ENCODE results near the gene DES.

The DES gene

GRCh38 chr2:219444566-219445091, 26.5 kb downstream of the DES start:
- Histone ChIP-seq H3K27ac (ENCODE audit: low read length) (no peak overlapping the region), H3K4me1 (ENCODE audit: low read length) (no peaks in the 10 kb centered on the region), H3K27me3 (replicated peaks; ENCODE audit: insufficient read depth, low read length) (peaks cover 84% of the 10 kb centered on the region), H3K4me2 (ENCODE audit: low read depth, low read length) (no peak overlapping the region), H3K9me3 (replicated peaks; ENCODE audit: insufficient read depth, low read length) (no peaks in the 10 kb centered on the region), H3K9me2 (replicated peaks; ENCODE audit: insufficient read depth, low read length) (no peaks in the 10 kb centered on the region), H3K36me3 (replicated peaks; ENCODE audit: insufficient read depth, low read length) (no peaks in the 10 kb centered on the region), H3K4me3 (ENCODE audit: low read length) (no peak overlapping the region), H3K79me2 (ENCODE audit: low read length) (no peaks in the 10 kb centered on the region), H2AFZ (ENCODE audit: low read length) (no peak overlapping the region), H3F3A (ENCODE audit: insufficient read depth, low read length) (no peaks in the 10 kb centered on the region), H4K20me1 (ENCODE audit: insufficient read depth, low read length) (no peaks in the 10 kb centered on the region), H3K9ac (ENCODE audit: low read length) (no peak overlapping the region)
- DNase-seq = no peak
- TF ChIP-seq EZH2phosphoT487 (IDR thresholded peaks at IDR 0.05; ENCODE audit: low read length) (no peak), EZH2 (optimal IDR thresholded peaks at IDR 0.05; ENCODE audit: low read depth, low read length) (no peak)
- TF ChIP-seq, protein P1, sequence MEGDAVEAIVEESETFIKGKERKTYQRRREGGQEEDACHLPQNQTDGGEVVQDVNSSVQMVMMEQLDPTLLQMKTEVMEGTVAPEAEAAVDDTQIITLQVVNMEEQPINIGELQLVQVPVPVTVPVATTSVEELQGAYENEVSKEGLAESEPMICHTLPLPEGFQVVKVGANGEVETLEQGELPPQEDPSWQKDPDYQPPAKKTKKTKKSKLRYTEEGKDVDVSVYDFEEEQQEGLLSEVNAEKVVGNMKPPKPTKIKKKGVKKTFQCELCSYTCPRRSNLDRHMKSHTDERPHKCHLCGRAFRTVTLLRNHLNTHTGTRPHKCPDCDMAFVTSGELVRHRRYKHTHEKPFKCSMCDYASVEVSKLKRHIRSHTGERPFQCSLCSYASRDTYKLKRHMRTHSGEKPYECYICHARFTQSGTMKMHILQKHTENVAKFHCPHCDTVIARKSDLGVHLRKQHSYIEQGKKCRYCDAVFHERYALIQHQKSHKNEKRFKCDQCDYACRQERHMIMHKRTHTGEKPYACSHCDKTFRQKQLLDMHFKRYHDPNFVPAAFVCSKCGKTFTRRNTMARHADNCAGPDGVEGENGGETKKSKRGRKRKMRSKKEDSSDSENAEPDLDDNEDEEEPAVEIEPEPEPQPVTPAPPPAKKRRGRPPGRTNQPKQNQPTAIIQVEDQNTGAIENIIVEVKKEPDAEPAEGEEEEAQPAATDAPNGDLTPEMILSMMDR (IDR thresholded peaks at IDR 0.05; ENCODE audit: low read length) = no peak

GRCh38 chr2:219445220-219445640, 27.1 kb downstream of the DES start:
- H3K4me1 ChIP-seq (ENCODE audit: low read length) = no peaks in the 10 kb centered on the region
- no peak for TF ChIP-seq EZH2 (optimal IDR thresholded peaks at IDR 0.05; ENCODE audit: low read depth, low read length)
- no peak for TF ChIP-seq EZH2phosphoT487 (IDR thresholded peaks at IDR 0.05; ENCODE audit: low read length)
- TF ChIP-seq, protein P1 (IDR thresholded peaks at IDR 0.05; ENCODE audit: low read length) = no peak
- H3K9ac ChIP-seq (ENCODE audit: low read length) = no peak overlapping the region
- H3K4me3 ChIP-seq (ENCODE audit: low read length) = no peak overlapping the region
- no peak overlapping the region for H2AFZ ChIP-seq (ENCODE audit: low read length)
- no peak for DNase-seq
- peaks cover 89% of the 10 kb centered on the region for H3K27me3 ChIP-seq (replicated peaks; ENCODE audit: insufficient read depth, low read length)
- H3K79me2 ChIP-seq (ENCODE audit: low read length) = no peaks in the 10 kb centered on the region
- H4K20me1 ChIP-seq (ENCODE audit: insufficient read depth, low read length) = no peaks in the 10 kb centered on the region
- H3K4me2 ChIP-seq (ENCODE audit: low read depth, low read length) = no peak overlapping the region
- no peaks in the 10 kb centered on the region for H3F3A ChIP-seq (ENCODE audit: insufficient read depth, low read length)
- H3K36me3 ChIP-seq (replicated peaks; ENCODE audit: insufficient read depth, low read length) = no peaks in the 10 kb centered on the region
- no peaks in the 10 kb centered on the region for H3K9me2 ChIP-seq (replicated peaks; ENCODE audit: insufficient read depth, low read length)
- no peaks in the 10 kb centered on the region for H3K9me3 ChIP-seq (replicated peaks; ENCODE audit: insufficient read depth, low read length)
- H3K27ac ChIP-seq (ENCODE audit: low read length) = no peak overlapping the region

DNA sequence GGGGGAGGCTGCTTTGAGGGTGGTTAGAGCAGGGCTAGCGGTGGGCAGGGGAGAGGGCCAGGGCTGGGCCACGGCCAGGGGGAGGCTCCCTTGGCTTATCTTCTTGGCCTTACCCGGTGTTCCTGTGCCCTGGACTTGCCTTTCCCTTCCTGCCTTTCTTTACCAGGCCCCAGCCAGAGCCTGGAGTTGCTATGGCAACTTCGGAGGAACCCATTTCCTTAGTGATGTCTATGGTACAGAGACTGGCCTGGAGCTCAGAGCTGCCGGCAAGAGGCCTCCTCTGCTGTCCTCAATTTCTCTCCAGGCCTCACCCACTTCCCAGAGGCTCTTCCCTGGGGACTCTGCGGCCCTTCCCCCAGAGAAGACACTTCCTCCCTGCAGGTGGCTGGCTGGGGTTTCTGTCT, 27.9 kb downstream of the DES start:
- no peak overlapping the region for H2AFZ ChIP-seq (ENCODE audit: low read length)
- no peaks in the 10 kb centered on the region for H3K4me1 ChIP-seq (ENCODE audit: low read length)
- TF ChIP-seq EZH2 (optimal IDR thresholded peaks at IDR 0.05; ENCODE audit: low read depth, low read length) (no peak), EZH2phosphoT487 (IDR thresholded peaks at IDR 0.05; ENCODE audit: low read length) (no peak)
- TF ChIP-seq, protein P1 (IDR thresholded peaks at IDR 0.05; ENCODE audit: low read length) = no peak
- no peaks in the 10 kb centered on the region for H3K9me3 ChIP-seq (replicated peaks; ENCODE audit: insufficient read depth, low read length)
- H3F3A ChIP-seq (ENCODE audit: insufficient read depth, low read length) = no peaks in the 10 kb centered on the region
- no peak overlapping the region for H3K4me3 ChIP-seq (ENCODE audit: low read length)
- no peak overlapping the region for H3K27ac ChIP-seq (ENCODE audit: low read length)
- no peaks in the 10 kb centered on the region for H4K20me1 ChIP-seq (ENCODE audit: insufficient read depth, low read length)
- DNase-seq = no peak
- no peaks in the 10 kb centered on the region for H3K79me2 ChIP-seq (ENCODE audit: low read length)
- H3K27me3 ChIP-seq (replicated peaks; ENCODE audit: insufficient read depth, low read length) = peaks cover 91% of the 10 kb centered on the region
- H3K4me2 ChIP-seq (ENCODE audit: low read depth, low read length) = no peak overlapping the region
- H3K36me3 ChIP-seq (replicated peaks; ENCODE audit: insufficient read depth, low read length) = no peaks in the 10 kb centered on the region
- no peaks in the 10 kb centered on the region for H3K9me2 ChIP-seq (replicated peaks; ENCODE audit: insufficient read depth, low read length)
- no peak overlapping the region for H3K9ac ChIP-seq (ENCODE audit: low read length)
